Measurements from ENCODE around the gene PCBD2. TPM values are rescaled to one million over a fixed set of nuclear protein-coding genes. Genes with fewer than 3 reads are reported as not detected.

PCBD2 gene
- total and polyA plus RNA-seq, 2 experiments from 2014 or later = 8.7 to 16.0 TPM

DNA sequence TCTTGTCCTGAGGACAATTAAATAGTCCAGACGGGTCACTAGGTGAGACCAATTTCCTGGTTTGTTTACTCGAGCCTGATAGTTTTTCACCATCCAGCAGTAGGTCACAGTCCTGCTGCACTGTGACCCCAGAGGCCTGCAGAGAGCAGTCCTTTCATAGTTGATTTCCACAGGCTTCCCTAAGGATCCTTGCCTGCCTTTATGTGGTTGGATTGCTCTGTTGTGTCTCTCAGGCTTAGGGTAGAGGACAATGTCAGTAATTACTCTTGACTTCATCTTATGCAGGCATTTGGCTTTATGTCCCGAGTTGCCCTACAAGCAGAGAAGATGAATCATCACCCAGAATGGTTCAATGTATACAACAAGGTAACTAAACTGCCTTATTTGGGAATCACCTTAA, 53.8 kb downstream of the PCBD2 start:
- Histone ChIP-seq H3K27ac (ENCODE audit: low read depth) (no peak overlapping the region), H3K79me2 (replicated peaks; ENCODE audit: insufficient read depth) (no peaks in the 10 kb centered on the region), H3K4me2 (no peak overlapping the region), H3K36me3 (ENCODE audit: insufficient read depth) (peaks cover 3% of the 10 kb centered on the region; the same call in 1 of the 2 replicates), H3K4me3 (no peak overlapping the region), H3K4me1 (ENCODE audit: insufficient read depth) (no peaks in the 10 kb centered on the region; the same call in 1 of the 2 replicates), H3K9me2 (ENCODE audit: insufficient read depth) (no peaks in the 10 kb centered on the region), H4K20me1 (replicated peaks; ENCODE audit: insufficient read depth) (no peaks in the 10 kb centered on the region), H3F3A (replicated peaks; ENCODE audit: low read depth) (no peaks in the 10 kb centered on the region), H2AFZ (no peak overlapping the region), H3K27me3 (ENCODE audit: insufficient read depth) (no peaks in the 10 kb centered on the region)
- no peak for TF ChIP-seq POLR2AphosphoS5 (IDR thresholded peaks at IDR 0.05; ENCODE audit: low read depth)
- TF ChIP-seq, protein P1, sequence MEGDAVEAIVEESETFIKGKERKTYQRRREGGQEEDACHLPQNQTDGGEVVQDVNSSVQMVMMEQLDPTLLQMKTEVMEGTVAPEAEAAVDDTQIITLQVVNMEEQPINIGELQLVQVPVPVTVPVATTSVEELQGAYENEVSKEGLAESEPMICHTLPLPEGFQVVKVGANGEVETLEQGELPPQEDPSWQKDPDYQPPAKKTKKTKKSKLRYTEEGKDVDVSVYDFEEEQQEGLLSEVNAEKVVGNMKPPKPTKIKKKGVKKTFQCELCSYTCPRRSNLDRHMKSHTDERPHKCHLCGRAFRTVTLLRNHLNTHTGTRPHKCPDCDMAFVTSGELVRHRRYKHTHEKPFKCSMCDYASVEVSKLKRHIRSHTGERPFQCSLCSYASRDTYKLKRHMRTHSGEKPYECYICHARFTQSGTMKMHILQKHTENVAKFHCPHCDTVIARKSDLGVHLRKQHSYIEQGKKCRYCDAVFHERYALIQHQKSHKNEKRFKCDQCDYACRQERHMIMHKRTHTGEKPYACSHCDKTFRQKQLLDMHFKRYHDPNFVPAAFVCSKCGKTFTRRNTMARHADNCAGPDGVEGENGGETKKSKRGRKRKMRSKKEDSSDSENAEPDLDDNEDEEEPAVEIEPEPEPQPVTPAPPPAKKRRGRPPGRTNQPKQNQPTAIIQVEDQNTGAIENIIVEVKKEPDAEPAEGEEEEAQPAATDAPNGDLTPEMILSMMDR (conservative IDR thresholded peaks at IDR 0.05; ENCODE audit: low read depth in 2 of 2) = 0 out of 4 replicates have a peak, but pooled peaks of 1 of the 2 experiments have one; percentile 12
- TF ChIP-seq, protein P2, sequence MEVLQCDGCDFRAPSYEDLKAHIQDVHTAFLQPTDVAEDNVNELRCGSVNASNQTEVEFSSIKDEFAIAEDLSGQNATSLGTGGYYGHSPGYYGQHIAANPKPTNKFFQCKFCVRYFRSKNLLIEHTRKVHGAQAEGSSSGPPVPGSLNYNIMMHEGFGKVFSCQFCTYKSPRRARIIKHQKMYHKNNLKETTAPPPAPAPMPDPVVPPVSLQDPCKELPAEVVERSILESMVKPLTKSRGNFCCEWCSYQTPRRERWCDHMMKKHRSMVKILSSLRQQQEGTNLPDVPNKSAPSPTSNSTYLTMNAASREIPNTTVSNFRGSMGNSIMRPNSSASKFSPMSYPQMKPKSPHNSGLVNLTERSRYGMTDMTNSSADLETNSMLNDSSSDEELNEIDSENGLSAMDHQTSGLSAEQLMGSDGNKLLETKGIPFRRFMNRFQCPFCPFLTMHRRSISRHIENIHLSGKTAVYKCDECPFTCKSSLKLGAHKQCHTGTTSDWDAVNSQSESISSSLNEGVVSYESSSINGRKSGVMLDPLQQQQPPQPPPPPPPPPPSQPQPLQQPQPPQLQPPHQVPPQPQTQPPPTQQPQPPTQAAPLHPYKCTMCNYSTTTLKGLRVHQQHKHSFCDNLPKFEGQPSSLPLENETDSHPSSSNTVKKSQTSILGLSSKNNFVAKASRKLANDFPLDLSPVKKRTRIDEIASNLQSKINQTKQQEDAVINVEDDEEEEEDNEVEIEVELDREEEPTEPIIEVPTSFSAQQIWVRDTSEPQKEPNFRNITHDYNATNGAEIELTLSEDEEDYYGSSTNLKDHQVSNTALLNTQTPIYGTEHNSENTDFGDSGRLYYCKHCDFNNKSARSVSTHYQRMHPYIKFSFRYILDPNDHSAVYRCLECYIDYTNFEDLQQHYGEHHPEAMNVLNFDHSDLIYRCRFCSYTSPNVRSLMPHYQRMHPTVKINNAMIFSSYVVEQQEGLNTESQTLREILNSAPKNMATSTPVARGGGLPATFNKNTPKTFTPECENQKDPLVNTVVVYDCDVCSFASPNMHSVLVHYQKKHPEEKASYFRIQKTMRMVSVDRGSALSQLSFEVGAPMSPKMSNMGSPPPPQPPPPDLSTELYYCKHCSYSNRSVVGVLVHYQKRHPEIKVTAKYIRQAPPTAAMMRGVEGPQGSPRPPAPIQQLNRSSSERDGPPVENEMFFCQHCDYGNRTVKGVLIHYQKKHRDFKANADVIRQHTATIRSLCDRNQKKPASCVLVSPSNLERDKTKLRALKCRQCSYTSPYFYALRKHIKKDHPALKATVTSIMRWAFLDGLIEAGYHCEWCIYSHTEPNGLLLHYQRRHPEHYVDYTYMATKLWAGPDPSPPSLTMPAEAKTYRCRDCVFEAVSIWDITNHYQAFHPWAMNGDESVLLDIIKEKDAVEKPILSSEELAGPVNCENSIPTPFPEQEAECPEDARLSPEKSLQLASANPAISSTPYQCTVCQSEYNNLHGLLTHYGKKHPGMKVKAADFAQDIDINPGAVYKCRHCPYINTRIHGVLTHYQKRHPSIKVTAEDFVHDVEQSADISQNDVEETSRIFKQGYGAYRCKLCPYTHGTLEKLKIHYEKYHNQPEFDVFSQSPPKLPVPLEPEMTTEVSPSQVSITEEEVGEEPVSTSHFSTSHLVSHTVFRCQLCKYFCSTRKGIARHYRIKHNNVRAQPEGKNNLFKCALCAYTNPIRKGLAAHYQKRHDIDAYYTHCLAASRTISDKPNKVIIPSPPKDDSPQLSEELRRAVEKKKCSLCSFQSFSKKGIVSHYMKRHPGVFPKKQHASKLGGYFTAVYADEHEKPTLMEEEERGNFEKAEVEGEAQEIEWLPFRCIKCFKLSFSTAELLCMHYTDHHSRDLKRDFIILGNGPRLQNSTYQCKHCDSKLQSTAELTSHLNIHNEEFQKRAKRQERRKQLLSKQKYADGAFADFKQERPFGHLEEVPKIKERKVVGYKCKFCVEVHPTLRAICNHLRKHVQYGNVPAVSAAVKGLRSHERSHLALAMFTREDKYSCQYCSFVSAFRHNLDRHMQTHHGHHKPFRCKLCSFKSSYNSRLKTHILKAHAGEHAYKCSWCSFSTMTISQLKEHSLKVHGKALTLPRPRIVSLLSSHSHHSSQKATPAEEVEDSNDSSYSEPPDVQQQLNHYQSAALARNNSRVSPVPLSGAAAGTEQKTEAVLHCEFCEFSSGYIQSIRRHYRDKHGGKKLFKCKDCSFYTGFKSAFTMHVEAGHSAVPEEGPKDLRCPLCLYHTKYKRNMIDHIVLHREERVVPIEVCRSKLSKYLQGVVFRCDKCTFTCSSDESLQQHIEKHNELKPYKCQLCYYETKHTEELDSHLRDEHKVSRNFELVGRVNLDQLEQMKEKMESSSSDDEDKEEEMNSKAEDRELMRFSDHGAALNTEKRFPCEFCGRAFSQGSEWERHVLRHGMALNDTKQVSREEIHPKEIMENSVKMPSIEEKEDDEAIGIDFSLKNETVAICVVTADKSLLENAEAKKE (CRISPR knock-in tag; IDR thresholded peaks at IDR 0.05) = peak; percentile 73; the same call in 1 of the 2 replicates
- no peak for TF ChIP-seq ZNF114 (CRISPR knock-in tag; IDR thresholded peaks at IDR 0.05)
- TF ChIP-seq NANOG (IDR thresholded peaks at IDR 0.05; ENCODE audit: borderline replicate concordance) = no peak
- no peak for TF ChIP-seq JUNB (IDR thresholded peaks at IDR 0.05; ENCODE audit: unreplicated experiment)
- no peak for TF ChIP-seq EZH2 (IDR thresholded peaks at IDR 0.05; ENCODE audit: low read depth, unreplicated experiment)
- Mint-ChIP-seq H3K9me3 (peaks cover 8% of the 10 kb centered on the region), H3K4me3 (no peak overlapping the region), H3K27ac (no peak overlapping the region; the same call in 1 of the 2 replicates), H3K27me3 (ENCODE audit: insufficient read depth, low read depth, poor library complexity) (no peaks in the 10 kb centered on the region), H3K36me3 (ENCODE audit: low read depth) (peaks cover 14% of the 10 kb centered on the region; the same call in 2 of the 3 replicates), H3K4me1 (peaks cover 11% of the 10 kb centered on the region)
- ATAC-seq (peak; percentile 100), DNase-seq (ENCODE audit: low spot score) (peak; percentile 33)

All from GM23338 (cell line).